Activated naive CD4-positive, alpha-beta T cell treated with anti-CD3 and anti-CD28 coated beads, Interleukin-2, amount 50 U/mL, for 72 hours (primary cell): ENCODE data around the gene ABCB4. TPM values are rescaled to one million over a fixed set of nuclear protein-coding genes. Genes with fewer than 3 reads are reported as not detected.

Source experiments
- ATAC-seq, 2 donors: fragments of 150-1000 bp; cut with Tn5 transposase; 2 replicates each; pipeline ENCODE4 v1.10.0; 2021; ENCODE audit warnings: mild to moderate bottlenecking in 2 of 2, moderate library complexity in 2 of 2
- DNase-seq, 2 donors: peaks; one replicate each; pipeline ENCODE4 v3.0.0; 2021 to 2022; ENCODE audit warnings: low spot score in 2 of 2
- H3K27ac Mint-ChIP-seq, 2 donors: one replicate each; pipeline ENCODE4 v1.8.0; 2022; ENCODE audit warnings: mild to moderate bottlenecking in 2 of 2, mixed read lengths in 2 of 2
- H3K36me3 Mint-ChIP-seq, 2 donors: one replicate each; pipeline ENCODE4 v1.8.0; 2022; ENCODE audit warnings: mixed read lengths in 2 of 2
- H3K9me3 Mint-ChIP-seq, 2 donors: one replicate each; pipeline ENCODE4 v1.8.0; 2022; ENCODE audit warnings: mixed read lengths in 2 of 2
- total RNA-seq, 2 donors: library from RNA; stranded (reverse); gene quantifications; one replicate each; pipeline ENCODE4 v1.2.3, GENCODE V29; 2022

ABCB4 gene
- total RNA-seq, 2 donors from 2014 or later: not detected

DNA sequence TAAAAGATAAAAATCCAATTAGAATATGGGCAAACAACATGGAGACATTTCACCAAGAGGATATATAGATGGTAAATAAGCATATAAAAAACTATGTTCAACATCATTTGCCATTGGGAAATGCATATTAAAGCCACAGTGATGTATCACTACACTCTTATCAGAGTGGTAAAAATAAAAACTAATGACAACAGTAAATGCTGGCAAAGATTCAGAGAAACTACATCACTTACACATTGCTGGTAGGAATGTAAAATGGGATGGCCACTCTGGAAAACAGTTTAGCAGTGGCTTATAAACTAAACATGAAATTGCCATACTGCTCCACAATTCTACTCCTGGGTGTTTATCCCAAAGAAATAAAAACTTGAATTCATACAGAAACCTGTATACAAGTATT, 70.8 kb downstream of the ABCB4 start:
- Mint-ChIP-seq H3K27ac (no peak overlapping the region), H3K9me3 (no peaks in the 10 kb centered on the region), H3K36me3 (no peaks in the 10 kb centered on the region)
- ATAC-seq (no peak), DNase-seq (no peak)

GRCh38 chr7:87398446-87398845, 77.0 kb downstream of the ABCB4 start:
- H3K9me3 Mint-ChIP-seq: no peaks in the 10 kb centered on the region

GRCh38 chr7:87395442-87396020, 79.9 kb downstream of the ABCB4 start:
- H3K36me3 Mint-ChIP-seq: peaks cover 0 to 10% of the 10 kb centered on the region in 2 donors
- DNase-seq (no peak), ATAC-seq (no peak)
- no peak overlapping the region for H3K27ac Mint-ChIP-seq
- no peaks in the 10 kb centered on the region for H3K9me3 Mint-ChIP-seq

More at GRCh38 chr7:87398446-87398845, 77.0 kb downstream of the ABCB4 start:
- ATAC-seq (no peak), DNase-seq (no peak)
- no peak overlapping the region for H3K27ac Mint-ChIP-seq
- H3K36me3 Mint-ChIP-seq: no peaks in the 10 kb centered on the region

GRCh38 chr7:87391020-87391701, 84.3 kb downstream of the ABCB4 start:
- ATAC-seq (no peak), DNase-seq (no peak)
- Mint-ChIP-seq H3K9me3 (no peaks in the 10 kb centered on the region), H3K27ac (no peak overlapping the region), H3K36me3 (peaks cover 16 to 18% of the 10 kb centered on the region in 2 donors)

- H3K36me3 Mint-ChIP-seq: peaks cover 16 to 20% of the 10 kb centered on the region in 2 donors
- no peak for ATAC-seq
These were observed 94.6 kb downstream of the ABCB4 start for GRCh38 chr7:87380905-87381304.

DNA sequence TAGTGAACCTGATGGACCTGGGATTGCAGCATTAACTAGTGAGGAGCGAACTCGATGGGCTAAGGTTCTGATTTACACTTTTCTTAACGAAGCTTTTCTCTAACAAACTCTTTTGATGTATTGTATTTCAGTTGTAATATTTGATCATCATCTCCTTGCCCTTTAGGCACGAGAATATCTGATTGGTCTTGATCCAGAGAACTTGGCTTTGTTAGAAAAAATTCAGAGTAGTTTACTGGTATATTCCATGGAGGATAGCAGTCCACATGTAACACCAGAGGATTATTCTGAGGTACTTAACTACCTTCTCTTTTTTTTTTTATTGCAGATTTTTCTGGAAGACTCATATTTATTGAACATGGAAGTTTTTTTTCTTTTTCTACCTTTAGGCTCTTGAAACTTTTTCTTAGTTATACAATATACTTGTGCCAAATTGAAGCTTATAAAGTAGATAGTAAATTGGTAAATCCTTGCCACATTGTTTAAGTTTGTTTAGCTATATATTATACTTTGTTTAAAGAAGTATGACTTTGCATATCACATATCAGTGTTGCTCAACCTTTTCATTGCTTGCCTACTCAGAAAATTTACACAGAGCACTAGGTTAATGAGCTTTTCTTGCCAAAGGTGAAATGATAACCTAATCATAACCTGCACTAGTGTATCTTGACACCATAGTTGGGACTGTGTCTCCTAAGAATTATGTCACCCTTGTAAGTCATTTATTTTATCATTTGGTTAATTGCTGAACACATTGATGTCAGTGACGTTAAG, 99.6 kb downstream of the ABCB4 start:
- ATAC-seq (no peak), DNase-seq (no peak)
- Mint-ChIP-seq H3K36me3 (peaks cover 0 to 4% of the 10 kb centered on the region in 2 donors), H3K27ac (no peak overlapping the region), H3K9me3 (no peaks in the 10 kb centered on the region)

More at GRCh38 chr7:87380905-87381304, 94.6 kb downstream of the ABCB4 start:
- no peak for DNase-seq
- Mint-ChIP-seq H3K9me3 (no peaks in the 10 kb centered on the region), H3K27ac (no peak overlapping the region)

DNA sequence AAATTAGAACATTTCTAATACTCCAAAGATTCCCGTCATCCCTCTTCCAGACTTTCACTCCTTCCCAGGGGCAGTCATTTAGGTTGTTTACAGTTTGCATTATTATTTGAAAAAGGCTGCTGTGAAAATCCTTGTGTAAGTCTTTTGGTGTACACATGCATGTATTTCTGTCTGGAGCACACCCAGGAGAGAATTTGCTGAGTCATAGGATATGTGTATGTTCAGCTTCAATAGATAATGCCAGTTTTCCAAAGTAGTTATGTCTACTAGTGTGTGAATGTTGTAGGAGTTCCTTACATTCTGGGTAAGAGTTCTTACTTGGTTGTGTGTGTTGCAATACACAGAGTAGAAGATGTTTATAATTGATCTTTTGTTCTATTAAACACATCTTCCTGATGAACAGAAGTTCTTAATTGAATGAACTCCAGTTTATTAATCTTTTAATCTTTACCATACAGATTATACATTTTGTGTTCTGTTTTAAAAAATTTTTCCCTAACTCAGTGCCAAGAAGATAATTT, 104.8 kb downstream of the ABCB4 start:
- peaks cover 0 to 4% of the 10 kb centered on the region in 2 donors for H3K36me3 Mint-ChIP-seq
- H3K27ac Mint-ChIP-seq: no peak overlapping the region
- ATAC-seq (no peak), DNase-seq (no peak)
- H3K9me3 Mint-ChIP-seq: no peaks in the 10 kb centered on the region

DNA sequence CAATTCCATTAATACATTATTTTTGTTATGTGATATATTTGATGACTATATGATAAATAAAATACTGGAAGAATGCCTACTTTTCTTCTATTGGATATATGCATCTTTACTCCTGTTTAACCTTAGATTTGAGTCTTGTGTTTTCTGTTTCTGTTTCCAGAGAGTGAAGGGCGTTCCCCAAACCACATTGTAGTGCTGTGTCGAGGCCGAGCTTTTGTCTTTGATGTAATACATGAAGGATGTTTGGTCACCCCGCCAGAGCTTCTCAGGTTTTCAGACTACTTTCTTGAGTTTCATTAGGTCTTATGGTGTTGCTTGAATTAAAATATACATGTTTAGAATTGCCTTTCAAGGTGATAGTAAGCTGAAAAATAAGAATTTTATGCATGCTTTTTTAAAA, 106.3 kb downstream of the ABCB4 start:
- DNase-seq (no peak), ATAC-seq (peak; percentile 33 to 37)
- Mint-ChIP-seq H3K27ac (no peak overlapping the region), H3K9me3 (no peaks in the 10 kb centered on the region), H3K36me3 (peaks cover 0 to 4% of the 10 kb centered on the region in 2 donors)

GRCh38 chr7:87364246-87364645, 111.2 kb downstream of the ABCB4 start:
- no peak for DNase-seq
- H3K27ac Mint-ChIP-seq: no peak overlapping the region
- H3K9me3 Mint-ChIP-seq: no peaks in the 10 kb centered on the region
- no peak for ATAC-seq
- no peaks in the 10 kb centered on the region for H3K36me3 Mint-ChIP-seq

DNA sequence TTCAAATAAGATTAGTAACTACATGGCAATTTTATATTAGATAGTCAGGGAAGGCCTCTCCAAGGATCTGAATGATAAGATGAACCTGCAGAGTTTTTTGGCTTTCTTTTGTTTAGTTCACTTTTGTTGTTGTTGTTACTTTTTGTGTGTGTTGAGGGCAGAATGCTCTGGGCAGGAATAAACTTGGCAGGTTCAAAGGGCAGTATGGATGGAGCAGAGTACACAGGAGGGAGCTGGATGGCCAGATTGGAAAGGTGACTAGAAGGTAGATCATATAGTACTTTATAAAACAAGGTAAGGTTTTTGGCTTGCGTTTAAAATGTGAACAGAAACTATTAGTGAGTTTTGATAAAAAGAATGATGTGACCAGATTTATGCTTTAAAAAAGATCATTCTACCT, 112.1 kb downstream of the ABCB4 start:
- Mint-ChIP-seq H3K36me3 (no peaks in the 10 kb centered on the region), H3K27ac (no peak overlapping the region), H3K9me3 (no peaks in the 10 kb centered on the region)
- ATAC-seq (no peak), DNase-seq (no peak)

- H3K27ac Mint-ChIP-seq: no peak overlapping the region
- DNase-seq (no peak), ATAC-seq (no peak)
- no peaks in the 10 kb centered on the region for H3K9me3 Mint-ChIP-seq
- no peaks in the 10 kb centered on the region for H3K36me3 Mint-ChIP-seq
These were observed 114.2 kb downstream of the ABCB4 start for GRCh38 chr7:87361320-87361719.

DNA sequence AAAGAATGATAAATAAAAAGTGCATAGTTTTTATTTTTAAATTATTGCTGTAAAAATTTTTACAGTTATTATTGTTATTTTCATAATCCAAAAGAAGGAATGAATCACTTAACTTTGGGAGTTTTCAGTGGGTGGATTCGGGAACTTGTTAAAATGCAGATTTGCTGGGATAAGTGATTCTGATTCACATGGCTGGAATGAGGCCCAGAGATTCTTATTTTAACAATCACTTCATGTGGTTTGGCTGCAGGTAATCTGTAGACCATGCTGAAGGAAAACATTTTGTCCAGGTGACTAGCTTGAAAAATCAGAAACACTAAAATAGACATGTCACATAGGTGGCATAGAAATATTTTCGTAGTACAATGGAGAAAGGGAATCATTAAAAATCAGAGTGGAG, 116.1 kb downstream of the ABCB4 start:
- DNase-seq (no peak), ATAC-seq (no peak)
- Mint-ChIP-seq H3K27ac (no peak overlapping the region), H3K9me3 (peaks cover 0 to 5% of the 10 kb centered on the region in 2 donors), H3K36me3 (peaks cover 0 to 7% of the 10 kb centered on the region in 2 donors)

GRCh38 chr7:87356448-87356847, 119.0 kb downstream of the ABCB4 start:
- ATAC-seq (no peak), DNase-seq (no peak)
- Mint-ChIP-seq H3K9me3 (peaks cover 0 to 5% of the 10 kb centered on the region in 2 donors), H3K36me3 (peaks cover 6 to 20% of the 10 kb centered on the region in 2 donors), H3K27ac (no peak overlapping the region)

DNA sequence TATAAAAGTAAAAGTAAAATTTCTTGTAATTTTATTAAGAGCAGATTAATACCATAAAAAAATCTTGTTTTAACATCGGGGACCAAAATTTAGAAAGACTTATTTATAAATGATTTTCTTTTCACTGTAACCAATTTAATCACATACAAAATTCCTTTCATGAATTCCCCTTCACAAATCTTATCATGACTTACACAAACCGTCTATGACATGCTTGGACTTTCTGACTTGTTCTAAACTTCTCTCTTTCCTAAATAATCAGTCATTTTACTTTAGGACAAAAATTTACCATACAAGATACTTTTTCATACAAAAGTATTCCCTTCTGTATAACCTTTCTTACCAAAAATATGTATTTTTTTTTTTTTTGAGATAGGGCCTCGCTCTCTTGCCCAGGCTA, 120.7 kb downstream of the ABCB4 start:
- no peak overlapping the region for H3K27ac Mint-ChIP-seq
- H3K36me3 Mint-ChIP-seq: peaks cover 13 to 29% of the 10 kb centered on the region in 2 donors
- peaks cover 0 to 5% of the 10 kb centered on the region in 2 donors for H3K9me3 Mint-ChIP-seq
- ATAC-seq (no peak), DNase-seq (no peak)
